SKM-1 (cell line): Measurements from ENCODE around the gene ST6GAL1.
"Not testable (repeated sequence)": the region's sequence is repeated elsewhere in the genome, so short reads cannot be mapped to it uniquely, and the experiment has no call there.

ENCODE experiments used
- DNase-seq: peaks from one replicate; lab custom pipeline; 2025; ENCODE audit not compliant: unreplicated experiment; lab: John Stamatoyannopoulos, UW

ST6GAL1 gene

DNA sequence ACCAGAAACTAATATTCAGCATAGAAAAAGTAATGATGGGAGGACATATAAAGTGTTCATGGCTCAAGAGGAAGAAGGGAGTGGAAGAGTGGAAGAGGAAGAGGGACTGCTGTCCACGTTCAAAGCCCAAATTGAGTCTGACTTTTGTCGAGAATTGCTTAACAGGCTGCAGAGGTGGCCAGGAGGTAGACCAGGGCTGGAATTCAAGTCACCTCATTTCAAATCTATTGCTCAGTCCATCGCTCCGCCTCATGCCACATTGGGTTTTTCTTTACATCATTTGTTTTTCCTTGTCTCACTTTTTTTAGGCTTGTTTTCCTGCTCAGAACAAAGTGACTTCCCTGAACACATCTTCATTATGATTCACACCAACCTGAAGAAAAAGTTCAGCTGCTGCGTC is 112.0 kb downstream of the ST6GAL1 start:
- DNase-seq, result no peak

DNA sequence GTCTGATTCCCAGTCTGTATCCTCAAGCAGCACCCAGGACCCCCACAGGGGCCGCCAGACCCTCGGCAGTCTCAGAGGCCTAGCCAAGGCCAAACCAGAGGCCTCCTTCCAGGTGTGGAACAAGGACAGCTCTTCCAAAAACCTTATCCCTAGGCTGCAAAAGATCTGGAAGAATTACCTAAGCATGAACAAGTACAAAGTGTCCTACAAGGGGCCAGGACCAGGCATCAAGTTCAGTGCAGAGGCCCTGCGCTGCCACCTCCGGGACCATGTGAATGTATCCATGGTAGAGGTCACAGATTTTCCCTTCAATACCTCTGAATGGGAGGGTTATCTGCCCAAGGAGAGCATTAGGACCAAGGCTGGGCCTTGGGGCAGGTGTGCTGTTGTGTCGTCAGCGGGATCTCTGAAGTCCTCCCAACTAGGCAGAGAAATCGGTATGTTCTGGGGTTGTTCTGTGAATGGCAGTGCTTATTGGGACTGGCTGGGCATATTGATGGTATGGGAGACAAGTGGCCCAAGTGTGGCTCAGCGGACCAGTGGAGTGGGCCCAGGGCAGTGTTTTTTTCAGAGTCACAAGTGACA is 112.6 kb downstream of the ST6GAL1 start:
- no peak for DNase-seq

DNA sequence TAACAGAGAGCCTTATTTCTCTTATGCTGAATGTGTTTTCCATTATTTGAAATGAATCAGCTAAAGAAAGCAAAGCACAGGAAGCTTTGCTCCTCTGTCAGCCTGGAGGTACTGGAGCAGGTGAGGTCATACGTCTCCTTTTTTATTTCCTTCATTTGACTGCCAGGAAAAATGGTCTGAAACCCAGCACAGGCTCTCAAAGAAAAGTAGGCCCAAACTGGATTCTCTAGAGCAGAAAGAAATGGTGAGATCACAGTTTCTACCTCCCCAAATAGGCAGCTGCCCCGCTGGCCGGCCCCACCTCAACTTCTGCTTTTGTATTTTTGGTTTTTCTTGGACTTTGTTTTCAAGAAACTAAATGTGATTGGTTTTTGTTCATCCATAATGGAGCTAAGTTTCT is 113.9 kb downstream of the ST6GAL1 start:
- DNase-seq, result peak; percentile 46

DNA sequence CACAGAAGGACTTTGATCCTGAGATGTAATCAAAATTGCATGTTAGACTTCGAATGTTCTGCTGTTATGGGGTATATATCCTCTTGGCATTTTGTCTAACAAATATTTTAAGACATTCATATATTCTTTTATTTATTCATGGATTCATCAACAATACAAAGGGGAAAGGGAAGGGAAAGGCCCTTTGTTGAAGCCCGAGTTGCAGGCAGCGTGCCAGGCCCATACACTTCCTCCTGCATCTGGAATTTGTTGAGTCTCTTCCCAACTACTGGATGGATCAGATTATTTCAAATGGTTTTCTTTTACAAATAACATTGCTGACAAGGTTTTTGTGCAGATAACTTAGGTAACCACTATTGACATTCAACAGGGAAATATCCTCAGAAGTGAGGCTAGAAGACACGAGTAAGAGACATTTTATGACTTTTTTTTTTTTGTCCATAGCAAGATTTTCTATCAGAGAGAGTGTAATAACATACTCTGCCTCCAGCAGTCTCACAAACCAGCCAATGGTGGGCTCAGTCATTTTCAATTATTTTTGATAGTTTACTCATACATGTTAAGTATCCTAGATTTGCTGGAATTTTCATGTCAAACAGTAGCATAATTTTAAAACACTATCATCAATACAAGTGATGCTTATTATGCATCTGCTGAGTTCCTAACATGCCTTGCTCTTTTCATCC is 114.7 kb downstream of the ST6GAL1 start:
- no peak for DNase-seq

DNA sequence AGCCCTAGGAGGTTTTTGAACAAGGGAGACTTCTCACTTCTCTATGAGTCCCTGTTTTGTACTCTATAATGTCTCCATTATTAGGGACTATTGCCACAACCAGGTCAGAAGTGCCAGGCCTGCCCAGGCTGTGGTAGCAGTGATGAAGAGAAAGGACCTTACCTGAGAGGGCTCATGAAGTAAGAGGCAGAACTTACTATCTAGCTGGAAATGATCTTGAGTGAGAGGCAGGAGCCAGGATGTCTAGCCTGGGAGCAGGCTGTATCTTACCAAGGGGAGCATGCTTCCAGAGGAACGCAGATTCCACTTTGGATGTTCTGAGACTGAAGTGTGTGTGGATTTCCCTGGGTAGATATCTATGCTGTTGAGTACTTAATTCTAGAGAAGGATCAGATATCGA is 115.7 kb downstream of the ST6GAL1 start:
- no peak for DNase-seq

DNA sequence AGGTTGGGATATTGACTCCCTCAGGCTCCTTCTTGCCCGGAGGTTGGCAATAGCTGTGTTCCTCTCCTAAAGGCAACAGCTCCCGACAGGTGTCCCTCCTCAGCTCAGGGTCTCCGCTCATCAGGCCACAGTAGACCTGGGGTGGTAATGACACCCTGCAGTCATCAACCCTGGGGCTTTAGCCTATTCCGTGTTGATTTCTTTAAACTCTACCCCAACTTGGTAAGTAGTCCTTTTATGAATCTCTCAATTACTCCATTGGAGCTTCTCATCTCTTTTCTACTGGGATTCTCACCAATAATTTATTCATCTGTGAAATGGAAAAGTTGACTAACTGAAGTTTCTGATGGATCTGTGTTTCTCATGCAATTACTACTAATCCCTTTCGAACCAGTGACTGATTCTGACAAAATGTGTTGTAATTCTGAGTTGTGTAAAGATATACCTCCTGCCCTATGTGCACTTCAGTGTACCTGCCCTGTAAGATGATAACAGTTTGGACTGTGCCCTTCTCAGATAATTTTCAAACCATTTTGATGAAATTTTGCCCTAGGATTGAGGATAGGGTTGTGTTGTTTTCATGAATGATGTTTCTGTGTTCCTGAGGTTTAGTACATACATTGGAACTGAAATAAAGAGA is 119.3 kb downstream of the ST6GAL1 start:
- DNase-seq, result no peak

DNA sequence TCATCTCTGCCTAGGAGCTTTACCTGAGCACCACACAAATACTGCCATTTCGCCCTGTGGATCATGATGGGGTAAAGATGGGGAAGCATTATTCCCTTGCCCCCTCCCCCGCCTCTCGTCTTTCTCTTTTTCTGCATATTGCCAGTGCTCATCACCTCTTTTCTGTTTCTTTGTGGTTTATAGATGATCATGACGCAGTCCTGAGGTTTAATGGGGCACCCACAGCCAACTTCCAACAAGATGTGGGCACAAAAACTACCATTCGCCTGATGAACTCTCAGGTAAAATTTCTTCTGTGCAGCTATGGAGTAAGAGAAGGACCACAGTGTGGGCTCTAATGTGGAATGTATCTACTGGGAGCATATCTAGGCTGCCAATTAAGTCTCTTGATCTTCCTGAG is 120.7 kb downstream of the ST6GAL1 start:
- DNase-seq, result no peak

DNA sequence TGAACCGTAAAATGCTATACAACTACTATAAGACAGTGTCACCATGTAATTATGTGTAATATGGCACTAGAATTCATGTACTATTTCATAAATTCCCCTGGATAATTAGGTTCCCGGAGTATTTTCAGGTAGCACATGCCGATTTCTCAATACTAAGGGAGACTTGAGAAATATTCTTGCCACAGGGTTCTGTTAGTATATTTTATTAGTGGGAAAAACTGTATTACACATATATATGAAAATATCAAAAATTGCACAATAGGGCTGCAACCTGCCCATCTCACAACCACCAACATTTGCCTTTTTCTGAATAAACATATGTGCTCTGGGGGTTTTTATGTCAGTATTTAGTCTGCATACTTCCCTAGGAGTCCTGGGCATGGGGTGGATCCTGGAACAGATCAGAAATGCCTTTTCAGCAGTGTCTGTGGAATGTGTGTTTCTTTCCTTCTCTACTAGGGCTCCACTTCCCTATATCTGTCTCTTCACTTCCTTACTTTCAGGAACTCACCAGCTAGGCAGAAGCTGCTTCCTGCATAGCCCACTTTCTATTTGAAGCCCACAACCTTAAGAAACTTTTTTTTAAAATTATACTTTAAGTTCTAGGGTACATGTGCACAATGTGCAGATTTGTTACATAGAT is 121.5 kb downstream of the ST6GAL1 start:
- no peak for DNase-seq

DNA sequence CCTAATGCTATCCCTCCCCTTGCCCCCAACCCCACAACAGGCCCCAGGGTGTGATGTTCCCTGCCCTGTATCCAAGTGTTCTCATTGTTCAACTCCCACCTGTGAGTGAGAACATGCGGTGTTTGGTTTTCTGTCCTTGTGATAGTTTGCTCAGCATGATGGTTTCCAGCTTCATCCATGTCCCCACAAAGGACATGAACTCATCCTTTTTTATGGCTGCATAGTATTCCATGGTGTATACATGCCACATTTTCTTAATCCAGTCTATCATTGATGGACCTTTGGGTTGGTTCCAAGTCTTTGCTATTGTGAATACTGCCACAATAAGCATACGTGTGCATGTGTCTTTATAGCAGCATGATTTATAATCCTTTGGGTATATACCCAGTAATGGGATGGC is 122.1 kb downstream of the ST6GAL1 start:
- DNase-seq, result not testable (repeated sequence)

DNA sequence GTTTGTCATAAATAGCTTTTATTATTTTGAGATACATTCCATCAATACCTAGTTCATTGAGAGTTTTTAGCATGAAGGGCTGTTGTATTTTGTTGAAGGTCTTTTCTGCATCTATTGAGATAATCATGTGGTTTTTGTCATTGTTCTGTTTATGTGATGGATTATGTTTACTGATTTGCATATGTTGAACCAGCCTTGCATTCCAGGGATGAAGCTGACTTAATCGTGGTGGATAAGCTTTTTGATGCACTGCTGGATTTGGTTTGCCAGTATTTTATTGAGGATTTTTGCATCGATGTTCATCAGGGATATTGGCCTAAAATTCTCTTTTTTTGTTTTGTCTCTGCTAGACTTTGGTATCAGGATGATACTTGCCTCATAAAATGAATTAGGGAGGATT is 124.1 kb downstream of the ST6GAL1 start:
- DNase-seq, result not testable (repeated sequence)

DNA sequence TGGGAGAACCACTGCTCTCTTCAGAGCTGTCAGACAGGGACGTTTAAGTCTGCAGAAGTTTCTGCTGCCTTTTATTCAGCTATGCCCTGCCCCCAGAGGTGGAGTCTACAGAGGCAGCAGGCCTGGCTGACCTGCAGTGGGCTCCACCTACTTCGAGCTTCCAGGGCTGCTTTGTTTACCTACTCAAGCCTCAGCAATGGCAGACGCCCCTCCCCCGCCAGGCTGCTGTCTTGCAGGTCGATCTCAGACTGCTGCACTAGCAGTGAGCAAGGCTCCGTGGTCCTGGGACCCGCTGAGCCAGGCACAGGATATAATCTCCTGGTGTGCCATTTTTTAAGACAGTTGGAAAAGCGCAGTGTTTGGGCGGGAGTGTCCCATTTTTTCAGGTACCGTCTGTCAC is 127.5 kb downstream of the ST6GAL1 start:
- DNase-seq, result not testable (repeated sequence)

DNA sequence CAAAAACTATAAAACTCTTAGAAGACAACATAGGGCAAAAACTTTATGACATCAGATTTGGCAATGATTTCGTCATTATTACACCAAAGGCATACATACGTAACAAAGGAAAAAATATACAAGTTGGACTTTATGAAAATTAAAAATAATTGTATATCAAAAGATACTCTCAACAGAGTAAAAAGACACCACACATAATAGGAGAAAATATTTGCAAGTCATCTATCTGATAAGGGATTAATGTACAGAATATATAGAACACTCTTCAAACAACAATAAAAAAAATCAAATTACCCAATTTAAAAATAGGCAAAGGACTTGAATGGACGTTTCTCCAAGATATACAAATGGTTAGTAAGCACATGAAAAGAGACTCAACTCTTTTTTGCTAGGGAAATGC is 131.4 kb downstream of the ST6GAL1 start:
- no peak for DNase-seq

DNA sequence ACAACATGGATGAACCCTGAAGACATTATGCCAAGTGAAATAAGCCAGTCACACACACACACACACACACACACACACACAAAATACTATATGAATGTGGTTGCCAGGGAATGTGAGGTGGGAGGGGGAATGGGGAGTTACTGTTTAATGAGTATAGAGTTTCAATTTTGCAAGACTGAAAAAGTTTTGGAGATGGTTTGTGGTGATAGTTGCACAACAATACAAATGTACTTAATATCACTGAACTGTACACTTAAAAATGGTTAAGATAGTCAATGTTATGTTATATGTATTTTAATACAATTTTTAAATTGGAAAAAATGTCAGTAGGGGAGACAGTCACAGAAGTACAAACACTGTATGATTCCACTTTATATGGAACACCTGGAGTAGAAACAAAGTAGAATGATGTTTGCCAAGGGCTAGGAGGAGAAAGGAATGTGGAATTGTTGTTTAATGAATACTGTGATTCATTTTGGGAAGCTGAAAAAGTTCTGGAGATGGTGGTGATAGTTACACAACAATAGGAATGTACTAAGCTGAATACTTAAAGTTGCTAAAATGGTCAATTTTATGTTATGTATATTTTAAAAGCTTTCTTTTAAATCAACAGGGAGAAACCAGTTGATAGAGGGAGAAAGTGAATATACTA is 132.3 kb downstream of the ST6GAL1 start:
- DNase-seq, result no peak

DNA sequence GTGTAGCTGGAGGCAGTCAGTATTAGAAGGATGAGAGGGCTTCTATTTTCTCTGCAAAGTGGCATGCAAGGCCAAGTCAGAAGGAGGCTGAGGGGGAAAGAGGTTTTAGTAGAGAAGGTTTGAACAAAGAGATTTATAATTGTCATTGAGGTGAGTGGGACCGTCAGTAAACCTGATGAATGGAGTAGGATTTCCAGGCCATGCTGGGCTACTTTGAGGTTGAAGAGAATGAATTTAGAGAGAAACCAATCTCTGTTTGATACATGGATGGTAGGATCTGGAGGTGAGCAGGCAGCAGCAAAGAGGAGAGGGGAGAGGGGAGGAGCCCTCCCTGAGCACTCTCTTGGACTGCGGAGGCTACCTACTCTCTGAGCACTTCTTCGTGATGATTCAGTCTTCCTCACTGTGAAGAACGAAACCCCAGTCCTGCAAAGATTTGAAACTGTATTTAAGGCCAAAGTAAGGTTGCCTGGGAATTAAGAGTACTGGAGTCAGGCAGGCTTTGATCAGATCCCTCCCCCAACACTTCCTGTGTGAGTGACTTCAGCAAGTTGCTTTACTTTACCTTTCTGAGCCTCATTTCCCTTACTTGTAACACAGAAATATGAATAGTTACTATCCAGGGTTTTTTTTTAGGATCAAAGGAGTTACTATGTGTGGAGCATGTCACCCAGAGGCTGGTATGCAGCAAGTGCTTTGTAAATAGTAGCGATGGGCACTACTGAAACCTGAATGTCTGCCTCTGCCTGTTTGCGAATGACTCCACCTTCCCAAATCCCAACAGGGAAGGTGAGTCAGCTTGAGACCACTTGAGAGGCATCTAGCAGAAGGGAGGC is 133.2 kb downstream of the ST6GAL1 start:
- DNase-seq, result no peak

DNA sequence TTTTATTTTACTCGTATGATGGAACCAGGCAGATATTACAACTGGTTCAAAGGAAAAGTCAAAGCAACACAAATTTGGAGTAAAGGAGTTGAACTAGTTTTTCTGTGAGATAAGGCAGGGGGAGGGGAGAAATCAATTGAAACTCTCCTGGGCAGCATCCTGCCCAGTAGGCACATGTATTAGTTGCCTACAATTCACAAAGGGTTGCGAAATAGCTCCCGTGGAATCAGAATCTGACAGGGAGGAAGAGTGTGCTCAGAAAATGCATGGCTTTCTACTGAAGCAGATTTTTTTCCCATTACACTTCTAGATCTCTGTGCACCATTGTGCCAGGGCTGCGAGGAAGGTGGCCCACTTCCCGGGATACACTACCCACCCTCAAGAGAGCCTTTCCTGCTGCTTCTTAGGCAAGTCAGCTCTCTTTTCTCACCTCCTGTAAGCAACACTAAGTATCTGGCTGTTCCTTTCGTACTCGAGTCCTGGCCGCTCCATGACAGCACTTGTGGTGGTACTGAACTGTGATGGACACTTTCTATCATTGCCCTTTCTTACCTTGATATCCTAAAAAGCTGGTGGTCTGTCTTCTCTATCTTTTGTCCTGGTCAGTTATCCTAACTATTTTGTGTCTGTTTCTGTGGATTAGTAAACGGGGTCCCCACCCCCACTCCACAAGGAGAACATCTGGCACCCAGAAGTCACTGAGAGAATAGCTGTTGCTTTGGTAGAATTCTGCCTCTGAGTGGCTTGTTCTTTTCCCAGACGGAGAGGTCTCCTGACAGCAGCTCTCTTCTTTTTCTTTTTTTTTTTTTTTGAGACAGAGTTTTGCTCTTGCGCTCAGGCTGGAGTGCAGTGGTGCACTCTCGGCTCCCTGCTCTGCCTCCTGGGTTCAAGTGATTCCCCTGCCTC is 134.1 kb downstream of the ST6GAL1 start:
- no peak for DNase-seq

DNA sequence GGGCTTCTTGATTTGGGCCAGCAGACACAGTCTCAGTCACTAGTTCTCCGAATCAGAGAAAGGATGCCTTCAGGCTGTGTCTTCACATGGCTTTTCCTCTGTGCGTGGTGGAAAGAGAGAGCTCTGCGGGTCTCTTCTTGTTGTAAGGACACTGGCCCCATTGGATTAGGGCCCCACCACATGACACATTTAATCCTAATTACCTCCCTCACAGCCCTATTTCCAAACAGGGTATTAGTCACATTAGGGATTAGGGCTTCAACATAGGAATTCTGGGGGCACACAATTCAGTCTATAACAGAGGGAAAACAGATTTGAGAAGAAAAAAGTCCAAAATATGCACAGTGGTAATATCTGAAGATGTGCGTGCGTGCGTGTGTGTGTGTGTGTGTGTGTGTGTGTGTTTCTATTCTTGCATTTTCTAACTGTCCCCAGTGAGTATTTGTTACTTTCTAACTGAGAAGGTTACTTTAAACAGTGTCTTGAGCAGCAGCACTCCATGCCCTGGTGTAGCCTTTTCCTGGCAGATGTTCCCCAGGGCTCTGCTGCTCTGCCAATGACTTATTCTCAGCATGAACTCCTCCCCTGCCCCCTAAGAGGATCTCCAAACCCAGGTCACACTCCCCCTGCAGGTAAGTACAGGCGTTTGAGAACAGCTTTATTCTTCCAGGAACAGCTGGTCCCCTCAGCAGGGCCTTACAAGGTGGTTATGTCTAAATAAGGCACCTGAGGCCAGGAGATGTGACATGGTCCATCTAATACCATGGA is 136.1 kb downstream of the ST6GAL1 start:
- no peak for DNase-seq

DNA sequence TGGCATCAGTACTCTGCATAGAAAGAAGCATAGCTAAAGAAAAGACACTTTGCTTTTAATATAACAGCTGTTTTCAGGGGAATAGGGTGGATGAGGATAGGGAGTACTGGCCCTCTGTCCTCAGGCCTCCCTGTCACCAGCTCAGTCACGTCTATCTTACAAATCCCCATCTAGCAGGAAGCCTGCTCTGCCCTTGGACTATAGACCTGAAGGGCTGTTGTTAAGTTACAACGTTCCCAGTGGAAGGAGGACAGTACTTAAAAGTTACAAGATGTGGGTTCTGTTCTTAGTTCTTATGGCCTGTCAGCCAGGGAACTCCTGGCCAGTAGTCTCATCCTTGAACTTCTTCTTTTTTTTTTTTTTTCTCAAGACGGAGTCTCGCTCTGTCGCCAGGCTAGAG is 138.5 kb downstream of the ST6GAL1 start:
- DNase-seq, result no peak

DNA sequence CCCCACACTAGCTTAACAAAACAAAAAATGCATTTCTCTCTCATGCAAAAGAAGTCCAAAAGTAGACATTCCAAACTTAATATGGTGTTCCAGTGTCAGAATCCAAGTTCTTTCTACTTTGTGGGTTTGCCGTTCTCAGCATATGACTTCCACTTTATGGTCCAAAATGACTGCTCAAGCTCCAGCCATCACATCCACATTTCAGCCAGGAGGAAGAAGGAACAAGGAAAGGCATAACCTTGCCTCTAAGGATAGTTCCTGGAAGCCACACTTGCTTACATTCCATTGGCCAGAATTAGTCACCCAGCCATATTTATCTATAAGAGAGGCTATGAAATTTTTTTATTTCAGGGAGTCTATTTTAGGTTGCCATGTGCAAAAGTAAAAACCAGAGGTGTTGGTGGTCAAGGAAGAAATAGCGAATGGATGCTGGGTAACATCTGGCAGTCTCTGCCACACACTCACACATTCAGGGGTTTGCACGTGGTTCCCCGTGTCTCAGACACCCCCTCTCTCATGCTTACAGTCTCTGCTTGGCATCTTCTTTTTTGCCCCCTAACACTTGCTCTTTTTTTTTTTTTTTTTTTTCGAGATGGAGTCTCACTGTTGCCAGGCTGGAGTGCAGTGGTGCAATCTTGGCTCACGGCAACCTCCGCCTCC is 139.7 kb downstream of the ST6GAL1 start:
- DNase-seq, result no peak
